Stimulated activated CD4-positive, alpha-beta T cell treated with anti-CD3 and anti-CD28 coated beads, TNF-alpha, amount 100 ng/mL, for 48 hours (primary cell): ENCODE measurements around the gene LCE3E.
A peak's percentile ranks its signal among the peaks of the same experiment; 100 is the strongest.
"Not testable (repeated sequence)": the region's sequence is repeated elsewhere in the genome, so short reads cannot be mapped to it uniquely, and the experiment has no call there.

ENCODE experiments used
- DNase-seq, 3 donors: peaks; one replicate each; pipeline ENCODE4 v3.0.0-alpha.2; 2020; ENCODE audit warnings: low read depth in 3 of 3

The LCE3E gene

DNA sequence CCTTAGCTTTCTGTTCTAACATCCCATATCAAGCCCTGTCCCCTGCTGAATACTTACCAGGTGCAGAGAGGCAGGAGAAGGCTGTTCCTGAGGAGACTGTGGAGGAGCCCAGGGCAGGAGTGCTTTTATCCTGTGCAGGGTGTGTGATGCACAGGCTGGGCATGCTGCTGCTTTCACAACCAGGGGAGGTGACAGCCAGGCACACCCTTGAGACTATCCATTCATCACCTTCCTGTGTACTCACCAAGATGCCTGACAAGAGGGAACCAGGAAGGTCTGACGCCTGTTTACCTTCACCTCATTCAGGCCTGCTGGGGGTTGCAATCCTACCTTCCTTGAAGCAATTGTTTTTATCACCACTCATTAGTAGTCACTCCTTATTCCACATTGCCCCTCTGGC lies at the start of gene LCE3E:
Gene LCE3E, minus strand, starts transcription at position 100 of the 400 bp plus-strand sequence. CDS start 572 bp downstream, outside the sequence.
- DNase-seq, result no peak

- no peak for DNase-seq
Measured at GRCh38 chr1:152613511-152613910, 46.9 kb upstream of the LCE3E start, which contains the start of gene LCE3B. Gene LCE3B (plus strand): TSS chr1:152613811. CDS start chr1:152613811, 0 bp downstream.

GRCh38 chr1:152599934-152600333 lies 33.4 kb upstream of the LCE3E start, which contains the start of gene LCE3C:
Gene LCE3C (plus strand): TSS chr1:152600234. CDS start chr1:152600732, 498 bp downstream.
- no peak for DNase-seq

GRCh38 chr1:152596986-152597385 lies 30.4 kb upstream of the LCE3E start:
- DNase-seq, result no peak

GRCh38 chr1:152585586-152585985 lies 19.0 kb upstream of the LCE3E start:
- DNase-seq, result no peak

DNA sequence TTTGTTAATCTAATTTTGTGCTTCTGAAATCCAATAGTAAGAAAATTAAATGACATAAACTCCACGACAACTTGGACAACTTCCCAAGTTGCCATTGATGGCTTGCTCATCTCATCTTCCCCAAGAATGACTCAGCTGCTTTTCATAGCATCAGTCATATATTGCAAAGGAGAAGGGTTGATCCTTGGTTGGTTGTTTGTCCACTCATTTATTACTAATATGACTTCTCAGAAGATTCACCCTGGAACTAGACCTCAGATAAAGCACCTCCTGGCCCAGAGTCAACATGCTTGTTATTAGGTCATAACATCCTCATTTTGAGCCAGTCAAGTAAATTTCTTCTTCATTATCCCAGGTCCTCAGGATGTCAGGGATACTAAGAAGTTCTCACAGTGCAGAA lies 16.1 kb upstream of the LCE3E start:
- DNase-seq, result no peak

- DNase-seq, result no peak
Measured at GRCh38 chr1:152580433-152580832, 13.9 kb upstream of the LCE3E start, which contains the start of gene LCE3D. Gene LCE3D (minus strand): TSS chr1:152580516. CDS start chr1:152579936, 580 bp downstream.

GRCh38 chr1:152579526-152579925 lies 12.9 kb upstream of the LCE3E start:
- DNase-seq, result not testable (repeated sequence)

DNA sequence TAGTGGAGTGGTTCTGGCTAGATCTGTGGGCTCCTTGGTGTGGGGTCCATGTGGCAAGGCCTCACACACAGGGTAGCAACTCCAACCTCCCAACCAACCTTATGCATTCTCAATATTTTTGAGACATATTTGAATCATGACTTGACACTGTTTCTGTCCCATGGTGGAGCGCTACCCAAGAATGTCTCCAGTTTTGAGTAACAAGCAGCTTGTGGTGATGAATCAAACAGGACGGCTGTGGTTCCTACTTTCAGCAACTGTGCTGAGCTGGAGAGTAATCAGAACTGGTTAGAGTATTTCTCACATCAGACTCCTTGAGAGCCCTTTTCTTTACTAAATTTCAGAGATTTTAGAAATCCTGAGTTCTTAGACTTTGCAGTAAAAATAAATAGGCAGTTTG lies 10.6 kb upstream of the LCE3E start:
- DNase-seq, result no peak

- DNase-seq, result no peak
Measured at GRCh38 chr1:152565535-152566215, 905 bp downstream of the LCE3E start.

GRCh38 chr1:152565115-152565514 lies 1.5 kb downstream of the LCE3E start:
- DNase-seq, result no peak

DNA sequence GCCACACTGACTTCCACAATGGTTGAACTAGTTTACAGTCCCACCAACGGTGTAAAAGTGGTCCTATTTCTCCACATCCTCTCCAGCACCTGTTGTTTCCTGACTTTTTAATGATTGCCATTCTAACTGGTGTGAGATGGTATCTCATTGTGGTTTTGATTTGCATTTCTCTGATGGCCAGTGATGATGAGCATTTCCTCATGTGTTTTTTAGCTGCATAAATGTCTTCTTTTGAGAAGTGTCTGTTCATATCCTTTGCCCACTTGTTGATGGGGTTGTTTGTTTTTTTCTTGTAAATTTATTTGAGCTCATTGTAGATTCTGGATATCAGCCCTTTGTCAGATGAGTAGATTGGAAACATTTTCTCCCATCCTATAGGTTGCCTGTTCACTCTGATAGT lies 18.2 kb downstream of the LCE3E start:
- DNase-seq, result not testable (repeated sequence)

DNA sequence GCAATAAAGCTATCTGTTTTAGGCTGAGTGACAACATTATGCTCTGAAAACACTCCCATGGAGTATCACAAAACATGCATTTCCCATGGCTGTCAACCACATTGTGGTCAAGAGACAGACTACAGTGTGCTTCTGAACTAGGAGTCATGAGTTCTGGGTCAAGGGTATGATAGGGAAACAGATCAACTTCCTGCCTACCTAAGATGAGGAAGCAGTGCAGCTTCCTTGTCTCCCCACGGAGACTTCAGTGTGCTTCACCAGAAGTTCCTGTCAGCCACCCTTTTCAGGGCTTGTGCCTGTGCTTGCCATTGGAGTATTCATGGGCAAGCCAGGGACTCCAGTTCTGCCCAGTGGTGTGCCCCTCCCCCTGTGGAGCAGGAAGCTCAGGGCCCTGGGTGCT lies 19.9 kb downstream of the LCE3E start:
- no peak for DNase-seq

DNA sequence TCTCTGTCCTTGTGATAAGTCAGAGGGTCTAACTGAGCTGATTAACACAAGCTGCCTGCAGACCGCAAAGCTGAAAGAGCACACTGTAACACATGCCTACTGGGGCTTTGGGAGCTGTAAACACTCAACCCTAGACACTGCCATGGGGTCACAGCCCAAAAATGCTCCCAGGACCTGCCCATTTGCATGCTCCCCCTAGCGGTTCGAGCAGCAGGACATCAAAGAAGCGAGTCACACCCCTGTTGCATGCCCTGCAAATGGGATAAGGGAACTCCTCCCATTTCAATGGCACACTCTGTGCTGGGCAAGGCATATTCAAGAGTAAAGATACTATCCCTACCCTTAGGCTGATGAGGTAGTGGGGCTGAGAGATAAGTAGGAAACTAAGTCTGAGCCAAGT lies 22.8 kb downstream of the LCE3E start:
- no peak for DNase-seq

DNA sequence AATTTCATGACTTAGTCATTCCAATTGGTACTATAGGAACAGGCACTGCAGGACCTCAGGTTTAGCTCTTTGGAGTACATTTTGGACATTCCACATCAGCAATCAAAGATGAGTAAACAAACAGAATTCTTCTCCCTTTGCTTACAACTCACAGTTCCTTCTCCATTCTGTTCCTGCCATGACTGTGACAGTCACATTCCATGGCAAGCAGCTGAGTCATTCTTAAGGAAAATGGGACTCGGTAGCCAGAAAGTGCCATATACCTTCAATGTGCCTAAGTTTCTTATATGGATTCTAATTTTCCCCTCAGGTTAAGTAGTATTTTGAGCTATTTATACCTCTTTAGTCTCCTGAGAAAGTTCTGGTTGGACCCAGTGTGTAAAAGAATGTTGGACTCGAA lies 26.7 kb downstream of the LCE3E start:
- DNase-seq, result no peak

DNA sequence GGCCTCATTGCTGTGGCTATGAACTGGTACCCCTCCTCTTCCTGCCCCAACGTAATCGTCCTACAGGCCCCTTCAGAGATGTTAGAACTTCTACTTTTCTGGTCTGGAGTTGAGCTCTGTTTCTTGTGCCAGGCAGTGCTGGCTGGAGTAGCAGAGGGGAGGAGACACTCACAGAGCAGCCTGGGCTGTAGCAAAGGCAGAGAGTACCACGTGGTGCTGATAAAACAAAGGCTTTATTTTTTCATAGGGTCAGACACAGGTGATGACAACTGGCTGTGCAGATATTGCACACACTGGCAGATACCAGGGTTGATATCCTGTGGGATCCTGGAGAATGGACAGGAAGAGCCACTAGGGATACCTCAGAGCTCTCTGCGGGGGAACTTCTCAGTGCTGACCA lies 29.1 kb downstream of the LCE3E start:
- no peak for DNase-seq

- DNase-seq, result no peak
Measured at GRCh38 chr1:152535774-152536173, 30.8 kb downstream of the LCE3E start.

DNA sequence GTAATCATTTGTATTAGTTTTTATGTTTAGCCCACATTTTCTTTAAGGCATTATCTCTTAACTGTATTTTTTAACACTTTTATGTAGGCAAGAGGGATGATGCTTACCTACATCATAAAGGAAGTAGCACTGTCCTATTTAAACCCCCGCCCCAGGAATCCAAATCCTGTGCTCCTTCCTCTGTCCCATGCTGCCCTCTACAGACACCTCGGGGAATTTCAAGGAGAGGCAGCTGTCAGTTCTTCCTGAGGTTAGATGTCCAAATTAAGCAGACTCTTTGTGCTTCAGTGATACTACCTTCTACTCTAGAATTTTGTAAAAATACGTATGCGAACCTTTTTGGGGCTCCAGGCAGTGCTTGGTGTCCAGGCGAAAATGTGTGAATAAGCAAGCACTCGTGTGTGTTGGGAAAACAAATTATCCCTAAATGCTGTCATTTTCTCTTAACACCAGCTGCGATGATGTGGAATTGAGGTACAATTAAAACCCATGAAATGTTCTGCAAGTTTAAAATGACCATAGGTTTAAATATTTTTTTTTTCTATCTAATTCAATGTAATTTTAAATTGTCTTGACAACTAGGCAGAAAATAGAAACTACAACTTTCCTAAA lies 33.1 kb downstream of the LCE3E start:
- DNase-seq, result peak in 2 of 3 donors; percentile 14 to 24

DNA sequence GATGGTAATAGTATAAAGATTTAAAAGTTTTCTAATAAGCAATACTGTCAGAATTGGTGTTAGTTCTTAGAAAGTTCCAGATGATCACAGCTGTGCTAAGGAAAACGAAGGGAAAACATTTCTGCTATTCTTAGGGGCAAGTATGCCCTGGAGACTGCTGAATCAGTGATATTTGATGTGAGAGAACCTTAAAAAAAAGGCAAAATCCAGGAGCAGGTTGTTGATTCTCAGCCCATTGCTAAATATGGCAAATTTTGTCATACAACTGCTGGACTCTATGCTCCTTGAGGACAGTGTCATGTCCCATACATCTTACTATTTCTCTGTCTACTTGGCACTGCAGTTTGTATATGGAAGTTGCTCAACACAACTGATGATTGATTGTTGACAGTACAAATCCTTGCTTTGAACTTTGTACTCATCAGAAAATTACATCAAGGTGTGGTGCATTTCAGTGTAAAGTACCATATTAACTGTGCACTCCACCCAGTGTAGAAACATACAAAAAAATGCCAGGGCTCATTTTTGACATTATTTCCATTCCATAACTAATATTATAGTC lies 41.4 kb downstream of the LCE3E start:
- no peak for DNase-seq

DNA sequence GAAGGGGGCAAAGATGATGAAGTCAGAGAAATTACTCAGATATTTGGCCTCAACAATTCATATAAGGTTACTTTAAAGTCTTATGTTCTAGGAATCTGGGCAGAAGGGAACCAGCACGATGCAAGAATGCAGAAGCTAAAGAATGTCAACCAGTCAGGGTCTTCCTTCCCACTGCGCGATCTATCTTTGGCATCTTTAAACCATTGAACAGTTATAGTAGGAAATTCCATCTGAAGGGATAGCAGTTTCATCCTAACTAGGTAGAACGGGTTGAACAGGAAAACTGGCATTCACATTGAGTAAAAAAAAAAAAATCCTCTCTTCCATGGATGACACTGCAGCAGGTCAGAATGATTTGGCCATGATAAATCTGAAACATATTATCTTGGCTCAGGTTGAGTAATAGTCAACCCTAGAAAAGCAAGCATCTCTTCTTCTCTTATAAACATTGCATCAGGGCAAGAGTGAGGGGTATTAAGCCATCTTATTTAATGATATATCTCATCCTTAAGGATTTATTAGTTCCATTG lies 46.0 kb downstream of the LCE3E start:
- DNase-seq, result no peak

DNA sequence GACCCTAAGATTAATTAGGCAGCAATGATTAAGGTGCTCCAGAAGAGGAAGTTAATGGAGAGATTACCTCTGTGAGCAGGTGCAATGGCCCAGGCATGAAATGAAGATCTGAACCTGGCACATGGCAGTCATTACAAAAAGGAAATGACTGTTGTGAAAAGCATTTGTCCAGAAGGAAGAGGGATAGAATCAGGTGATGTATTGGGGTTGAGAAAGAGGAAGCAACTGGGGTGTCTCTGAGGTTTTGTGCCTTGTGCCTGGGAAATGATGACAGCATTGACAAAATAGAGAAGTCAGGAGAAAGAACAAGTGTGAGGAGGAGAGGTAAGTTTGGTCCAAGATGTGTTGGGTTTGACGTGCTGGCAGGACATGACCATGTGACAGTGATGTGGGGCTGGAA lies 46.7 kb downstream of the LCE3E start:
- no peak for DNase-seq

DNA sequence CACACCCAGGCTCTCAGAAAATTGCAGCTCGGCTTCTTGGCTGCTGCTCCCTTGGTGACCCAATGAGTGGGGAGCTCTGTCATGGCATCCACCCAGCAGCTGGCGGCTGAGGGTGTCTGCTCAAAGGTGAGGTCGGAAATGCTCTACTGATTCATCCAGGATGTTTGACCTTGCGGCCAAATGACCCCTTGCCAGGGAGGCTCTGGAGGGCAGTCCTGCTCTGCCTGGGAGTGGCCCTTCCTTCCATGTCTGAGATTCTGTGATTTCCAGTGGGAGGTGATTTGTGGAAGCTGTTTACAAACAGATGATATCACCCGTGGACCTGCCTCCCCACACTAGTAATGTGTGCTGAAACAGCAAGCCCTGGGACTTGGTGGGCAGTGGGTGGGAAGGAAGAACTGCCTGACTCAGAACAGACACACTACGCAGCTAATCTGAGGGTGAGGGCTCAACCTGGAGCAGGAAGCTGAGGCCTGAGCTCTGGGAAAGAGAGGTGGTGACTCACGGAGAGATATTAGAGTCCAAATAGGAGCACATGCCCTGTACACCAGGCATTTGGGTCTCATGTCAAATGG lies 49.3 kb downstream of the LCE3E start:
- DNase-seq, result no peak
